OCI-LY7 (cell line): ENCODE results near the gene ZBTB21.

Experiments
- EZH2phosphoT487 ChIP-seq: fragments of 200-600 bp; sonication (generic); IDR thresholded peaks from 2 replicates; pipeline ENCODE4 v1.6.1; 2018; ENCODE audit warnings: low read depth, borderline replicate concordance, mild to moderate bottlenecking, mixed run types, antibody characterized with exemption, low read length, moderate library complexity, mixed read lengths
- TF ChIP-seq, protein P1 (sequence below): fragments of 200-600 bp; sonication (generic); conservative IDR thresholded peaks from 2 replicates; pipeline ENCODE4 v1.5.1; 2014; ENCODE audit warnings: mild to moderate bottlenecking, antibody characterized with exemption, low read length, moderate library complexity, mixed read lengths

DNA sequence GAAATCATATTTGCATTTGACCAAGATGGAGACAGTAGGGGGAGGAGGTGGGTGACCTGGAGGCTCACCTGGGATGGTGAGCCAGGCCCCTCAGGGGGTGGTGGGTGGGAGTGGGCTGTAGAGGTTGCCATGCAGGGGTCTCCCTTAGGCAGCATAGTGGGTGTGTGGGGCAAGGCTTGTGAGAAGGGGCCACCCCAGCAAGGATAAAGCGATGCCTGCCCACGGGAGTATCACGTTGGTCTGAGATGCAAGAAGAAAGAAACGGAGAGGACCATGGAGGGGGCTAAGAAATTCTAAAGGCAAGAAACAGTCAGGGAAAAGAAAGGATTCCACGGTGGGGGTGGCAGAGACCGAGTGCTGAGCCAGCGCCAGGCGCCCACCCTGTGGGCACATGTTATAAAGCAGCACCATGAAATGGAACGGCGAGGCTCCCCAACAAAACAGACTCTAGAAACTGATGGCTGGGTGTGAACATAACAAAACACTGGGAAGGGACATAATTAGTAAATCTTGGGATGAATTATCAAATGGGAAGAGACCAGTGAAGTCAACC lies 44.6 kb downstream of the ZBTB21 start:
- TF ChIP-seq, protein P1, sequence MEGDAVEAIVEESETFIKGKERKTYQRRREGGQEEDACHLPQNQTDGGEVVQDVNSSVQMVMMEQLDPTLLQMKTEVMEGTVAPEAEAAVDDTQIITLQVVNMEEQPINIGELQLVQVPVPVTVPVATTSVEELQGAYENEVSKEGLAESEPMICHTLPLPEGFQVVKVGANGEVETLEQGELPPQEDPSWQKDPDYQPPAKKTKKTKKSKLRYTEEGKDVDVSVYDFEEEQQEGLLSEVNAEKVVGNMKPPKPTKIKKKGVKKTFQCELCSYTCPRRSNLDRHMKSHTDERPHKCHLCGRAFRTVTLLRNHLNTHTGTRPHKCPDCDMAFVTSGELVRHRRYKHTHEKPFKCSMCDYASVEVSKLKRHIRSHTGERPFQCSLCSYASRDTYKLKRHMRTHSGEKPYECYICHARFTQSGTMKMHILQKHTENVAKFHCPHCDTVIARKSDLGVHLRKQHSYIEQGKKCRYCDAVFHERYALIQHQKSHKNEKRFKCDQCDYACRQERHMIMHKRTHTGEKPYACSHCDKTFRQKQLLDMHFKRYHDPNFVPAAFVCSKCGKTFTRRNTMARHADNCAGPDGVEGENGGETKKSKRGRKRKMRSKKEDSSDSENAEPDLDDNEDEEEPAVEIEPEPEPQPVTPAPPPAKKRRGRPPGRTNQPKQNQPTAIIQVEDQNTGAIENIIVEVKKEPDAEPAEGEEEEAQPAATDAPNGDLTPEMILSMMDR: no peak
- TF ChIP-seq EZH2phosphoT487: no peak
